Vagina (tissue), 2 donors: ENCODE measurements around the gene NFIA. TPM values are rescaled to one million over a fixed set of nuclear protein-coding genes. Genes with fewer than 3 reads are reported as not detected.

Source experiments
- DNase-seq, 2 donors: peaks; one replicate each; pipeline ENCODE4 v3.0.0-alpha.2; 2017; ENCODE audit errors: extremely low spot score in 2 of 2
- H3K27ac ChIP-seq: fragments of 200-600 bp; sonication (generic); one replicate; pipeline ENCODE4 v1.5.1; 2019
- H3K27me3 ChIP-seq: fragments of 200-600 bp; sonication (generic); one replicate; pipeline ENCODE4 v1.5.1; 2019
- H3K36me3 ChIP-seq, 2 donors: fragments of 200-600 bp; sonication (generic); one replicate each; pipeline ENCODE4 v1.5.1; 2017 to 2019
- H3K4me1 ChIP-seq: fragments of 200-600 bp; sonication (generic); one replicate; pipeline ENCODE4 v1.5.1; 2019
- H3K4me3 ChIP-seq, 2 donors: fragments of 200-600 bp; sonication (generic); 1 replicate in 1 of 2; 2 replicates in 1 of 2; pipeline ENCODE4 v1.5.1; 2016 to 2019
- H3K9me3 ChIP-seq: fragments of 200-600 bp; sonication (generic); one replicate; pipeline ENCODE4 v1.5.1; 2019
- POLR2A ChIP-seq, 2 donors: fragments of 450-650 bp; IDR thresholded peaks; one replicate each; pipeline ENCODE4 v1.6.1; 2017; ENCODE audit warnings: antibody characterized with exemption in 2 of 2, mild to moderate bottlenecking in 2 of 2, moderate library complexity in 2 of 2
- POLR2AphosphoS5 ChIP-seq, 2 donors: sonication (generic); formaldehyde crosslinking; IDR thresholded peaks; one replicate each; pipeline ENCODE4 v1.9.0; 2017; ENCODE audit warnings: antibody characterized with exemption in 2 of 2, mild to moderate bottlenecking in 2 of 2, low read depth in 1 of 2; ENCODE audit not compliant: insufficient read depth in 1 of 2
- intact Hi-C: fragments of 100-400 bp; cut with DNase I; formaldehyde crosslinking; loops from one replicate; pipeline ENCODE4 v1.15.1; 2023
- total RNA-seq: library from RNA; depleted of rRNA; stranded (reverse); fragments of >200 nt; gene quantifications from one replicate; pipeline ENCODE4 v1.2.3, GENCODE V29; 2016
- TF ChIP-seq, protein P1 (sequence below), 3 experiments: fragments of 450-650 bp in 2 of 3; fragments of 200-600 bp in 1 of 3; sonication (generic) in 1 of 3; IDR thresholded peaks; one replicate each; pipeline ENCODE4 v1.5.1; 2017 to 2019; ENCODE audit warnings: antibody characterized with exemption in 3 of 3, mild to moderate bottlenecking in 2 of 3, moderate library complexity in 2 of 3

The NFIA gene
- total RNA-seq, 1 donor from 2014 or later, result 59.2 TPM

- H3K4me3 ChIP-seq, result no peak overlapping the region
- no peaks in the 10 kb centered on the region for H3K36me3 ChIP-seq
- TF ChIP-seq, protein P1, sequence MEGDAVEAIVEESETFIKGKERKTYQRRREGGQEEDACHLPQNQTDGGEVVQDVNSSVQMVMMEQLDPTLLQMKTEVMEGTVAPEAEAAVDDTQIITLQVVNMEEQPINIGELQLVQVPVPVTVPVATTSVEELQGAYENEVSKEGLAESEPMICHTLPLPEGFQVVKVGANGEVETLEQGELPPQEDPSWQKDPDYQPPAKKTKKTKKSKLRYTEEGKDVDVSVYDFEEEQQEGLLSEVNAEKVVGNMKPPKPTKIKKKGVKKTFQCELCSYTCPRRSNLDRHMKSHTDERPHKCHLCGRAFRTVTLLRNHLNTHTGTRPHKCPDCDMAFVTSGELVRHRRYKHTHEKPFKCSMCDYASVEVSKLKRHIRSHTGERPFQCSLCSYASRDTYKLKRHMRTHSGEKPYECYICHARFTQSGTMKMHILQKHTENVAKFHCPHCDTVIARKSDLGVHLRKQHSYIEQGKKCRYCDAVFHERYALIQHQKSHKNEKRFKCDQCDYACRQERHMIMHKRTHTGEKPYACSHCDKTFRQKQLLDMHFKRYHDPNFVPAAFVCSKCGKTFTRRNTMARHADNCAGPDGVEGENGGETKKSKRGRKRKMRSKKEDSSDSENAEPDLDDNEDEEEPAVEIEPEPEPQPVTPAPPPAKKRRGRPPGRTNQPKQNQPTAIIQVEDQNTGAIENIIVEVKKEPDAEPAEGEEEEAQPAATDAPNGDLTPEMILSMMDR (IDR thresholded peaks at IDR 0.05), result no peak
- no peak for TF ChIP-seq POLR2A (IDR thresholded peaks at IDR 0.05)
- TF ChIP-seq POLR2AphosphoS5 (IDR thresholded peaks at IDR 0.05; ENCODE audit: insufficient read depth in 1 of 2, low read depth in 1 of 2), result no peak
- no peaks in the 10 kb centered on the region for H3K27me3 ChIP-seq
- H3K4me1 ChIP-seq, result peaks cover 7% of the 10 kb centered on the region
- no peak overlapping the region for H3K27ac ChIP-seq
- intact Hi-C loops, result no loop called here
- H3K9me3 ChIP-seq, result no peaks in the 10 kb centered on the region
- DNase-seq, result no peak
Measured at GRCh38 chr1:61204528-61204927, 122.2 kb downstream of the NFIA start.

GRCh38 chr1:61207416-61207815 is 125.1 kb downstream of the NFIA start:
- H3K27me3 ChIP-seq, result no peaks in the 10 kb centered on the region
- no peak overlapping the region for H3K27ac ChIP-seq
- no peak for TF ChIP-seq POLR2AphosphoS5 (IDR thresholded peaks at IDR 0.05; ENCODE audit: insufficient read depth in 1 of 2, low read depth in 1 of 2)
- no peak for TF ChIP-seq POLR2A (IDR thresholded peaks at IDR 0.05)
- TF ChIP-seq, protein P1 (IDR thresholded peaks at IDR 0.05), result no peak
- no peaks in the 10 kb centered on the region for H3K36me3 ChIP-seq
- no peak overlapping the region for H3K4me3 ChIP-seq
- no peak for DNase-seq
- no peaks in the 10 kb centered on the region for H3K9me3 ChIP-seq
- peaks cover 7% of the 10 kb centered on the region for H3K4me1 ChIP-seq
- intact Hi-C loops, result no loop called here

- no peaks in the 10 kb centered on the region for H3K9me3 ChIP-seq
- intact Hi-C loops, result no loop called here
- peaks cover 7% of the 10 kb centered on the region for H3K4me1 ChIP-seq
- no peaks in the 10 kb centered on the region for H3K27me3 ChIP-seq
- H3K27ac ChIP-seq, result no peak overlapping the region
- TF ChIP-seq POLR2A (IDR thresholded peaks at IDR 0.05) (no peak), POLR2AphosphoS5 (IDR thresholded peaks at IDR 0.05; ENCODE audit: insufficient read depth in 1 of 2, low read depth in 1 of 2) (no peak)
- TF ChIP-seq, protein P1 (IDR thresholded peaks at IDR 0.05), result no peak
- no peak for DNase-seq
- no peaks in the 10 kb centered on the region for H3K36me3 ChIP-seq
- no peak overlapping the region for H3K4me3 ChIP-seq
Measured at GRCh38 chr1:61208172-61208571, 125.8 kb downstream of the NFIA start.

- DNase-seq, result no peak
- Histone ChIP-seq H3K9me3 (no peaks in the 10 kb centered on the region), H3K36me3 (no peaks in the 10 kb centered on the region), H3K27ac (no peak overlapping the region), H3K4me1 (peaks cover 7% of the 10 kb centered on the region), H3K4me3 (no peak overlapping the region), H3K27me3 (no peaks in the 10 kb centered on the region)
- TF ChIP-seq POLR2AphosphoS5 (IDR thresholded peaks at IDR 0.05; ENCODE audit: insufficient read depth in 1 of 2, low read depth in 1 of 2) (no peak), POLR2A (IDR thresholded peaks at IDR 0.05) (no peak)
- TF ChIP-seq, protein P1 (IDR thresholded peaks at IDR 0.05), result no peak
- intact Hi-C loops, result no loop called here
Measured at GRCh38 chr1:61208831-61209230, 126.5 kb downstream of the NFIA start.

DNA sequence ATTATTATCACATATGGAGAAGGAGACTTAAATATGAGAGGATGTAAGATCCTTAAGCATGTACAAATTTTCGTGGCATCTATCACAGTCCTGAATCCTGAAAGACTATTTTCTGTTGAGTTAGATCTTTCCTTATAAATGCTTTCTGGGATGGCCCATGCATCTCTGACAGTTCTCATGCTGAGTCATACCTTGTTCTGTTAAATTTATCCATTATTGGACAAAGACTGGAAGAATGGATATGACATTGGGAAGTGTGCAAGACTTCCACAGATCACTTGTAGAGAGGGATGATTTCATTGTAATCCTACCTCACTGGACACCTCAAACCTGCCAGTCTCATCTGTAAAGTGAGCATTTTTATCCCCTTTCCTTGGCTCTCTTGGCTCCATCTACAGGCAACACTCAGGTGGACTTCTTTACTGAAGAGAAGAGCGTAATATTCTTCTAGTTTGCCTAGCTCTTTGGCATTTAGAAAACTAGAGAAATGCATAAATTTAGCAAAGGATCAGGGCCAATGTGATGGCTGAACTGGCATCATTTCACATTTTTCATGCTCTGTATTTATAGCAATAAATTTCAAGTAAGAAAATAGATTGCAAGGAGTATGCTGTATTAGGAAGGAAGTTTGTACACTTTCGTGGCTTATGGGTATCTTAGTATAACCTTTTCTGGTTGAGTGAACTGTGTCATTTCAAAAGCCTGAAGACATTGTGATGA is 128.2 kb downstream of the NFIA start:
- H3K4me1 ChIP-seq, result peaks cover 18% of the 10 kb centered on the region

More for the DNA sequence above, 128.2 kb downstream of the NFIA start:
- TF ChIP-seq, protein P1 (IDR thresholded peaks at IDR 0.05), result no peak
- TF ChIP-seq POLR2A (IDR thresholded peaks at IDR 0.05) (no peak), POLR2AphosphoS5 (IDR thresholded peaks at IDR 0.05; ENCODE audit: insufficient read depth in 1 of 2, low read depth in 1 of 2) (no peak)
- Histone ChIP-seq H3K4me3 (no peak overlapping the region), H3K27me3 (no peaks in the 10 kb centered on the region), H3K9me3 (no peaks in the 10 kb centered on the region), H3K27ac (no peak overlapping the region), H3K36me3 (no peaks in the 10 kb centered on the region)
- no peak for DNase-seq
- intact Hi-C loops, result loop anchor here (10.0 kb wide), 1 partner anchor 236 kb away; no protein-coding TSS in a partner anchor
